ES-I3 (cell line): ENCODE results near the gene FBN2.
A peak's percentile ranks its signal among the peaks of the same experiment; 100 is the strongest.

ENCODE experiments used
- H3K36me3 ChIP-seq: 2 replicates; pipeline ENCODE4 v1.6.1; 2013; ENCODE audit warnings: mild to moderate bottlenecking, low read length, control low read depth, moderate library complexity; ENCODE audit not compliant: insufficient read depth
- H3K4me1 ChIP-seq: 2 replicates; pipeline ENCODE4 v1.6.1; 2013; ENCODE audit warnings: mild to moderate bottlenecking, control low read depth, low read length; ENCODE audit not compliant: insufficient read depth
- H3K9ac ChIP-seq: 2 replicates; pipeline ENCODE4 v1.6.1; 2013; ENCODE audit warnings: low read depth, mild to moderate bottlenecking, low read length, moderate library complexity
- H3K9me3 ChIP-seq: 2 replicates; pipeline ENCODE4 v1.6.1; 2013; ENCODE audit warnings: mild to moderate bottlenecking, low read length, moderate library complexity; ENCODE audit not compliant: control insufficient read depth, insufficient read depth

The FBN2 gene

DNA sequence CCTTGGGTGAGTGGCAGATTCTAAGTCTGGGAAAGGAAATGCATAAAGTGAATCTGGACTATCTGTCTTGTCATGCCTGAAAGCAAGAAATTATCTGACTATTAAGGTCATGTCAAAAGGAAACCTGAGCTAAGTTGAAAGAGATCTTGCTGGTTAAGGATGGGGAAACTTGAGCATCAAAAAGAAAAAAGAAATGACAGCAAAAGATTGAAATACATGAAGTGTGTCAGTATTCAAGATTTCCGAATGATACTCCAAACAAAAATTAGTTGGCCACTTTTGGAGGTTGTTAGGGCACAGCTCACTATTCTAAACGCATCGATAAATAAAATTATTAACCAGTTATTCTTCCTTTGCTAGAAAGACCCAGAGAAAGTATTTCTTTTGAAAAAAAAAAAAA, 3.3 kb upstream of the FBN2 start:
- H3K9me3 ChIP-seq = no peaks in the 10 kb centered on the region; the same call in 1 of the 2 replicates
- no peaks in the 10 kb centered on the region for H3K36me3 ChIP-seq
- H3K9ac ChIP-seq = no peak overlapping the region
- H3K4me1 ChIP-seq = no peaks in the 10 kb centered on the region

DNA sequence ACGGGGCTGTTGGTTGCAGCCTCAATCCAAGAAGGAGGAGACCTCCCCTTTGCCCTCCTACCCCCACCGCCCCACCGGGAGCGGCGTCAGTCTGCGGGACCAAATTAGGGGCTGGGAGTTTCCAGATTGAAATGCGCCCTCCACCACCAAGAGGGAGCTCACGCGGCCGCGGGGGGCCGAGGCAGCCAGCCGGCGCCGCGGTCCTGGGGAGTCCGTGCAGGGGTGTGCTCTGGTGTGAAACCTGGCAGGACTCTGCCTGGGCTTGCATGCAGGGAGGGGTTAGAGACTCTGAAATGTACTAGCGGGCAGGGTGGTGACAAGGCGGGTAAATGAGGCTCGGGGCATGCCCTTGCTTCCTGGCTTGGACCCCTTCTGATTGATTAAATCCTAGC, 989 bp upstream of the FBN2 start:
- no peaks in the 10 kb centered on the region for H3K36me3 ChIP-seq
- no peaks in the 10 kb centered on the region for H3K9me3 ChIP-seq
- peak overlapping the region; percentile 63 for H3K9ac ChIP-seq
- H3K4me1 ChIP-seq = no peaks in the 10 kb centered on the region

DNA sequence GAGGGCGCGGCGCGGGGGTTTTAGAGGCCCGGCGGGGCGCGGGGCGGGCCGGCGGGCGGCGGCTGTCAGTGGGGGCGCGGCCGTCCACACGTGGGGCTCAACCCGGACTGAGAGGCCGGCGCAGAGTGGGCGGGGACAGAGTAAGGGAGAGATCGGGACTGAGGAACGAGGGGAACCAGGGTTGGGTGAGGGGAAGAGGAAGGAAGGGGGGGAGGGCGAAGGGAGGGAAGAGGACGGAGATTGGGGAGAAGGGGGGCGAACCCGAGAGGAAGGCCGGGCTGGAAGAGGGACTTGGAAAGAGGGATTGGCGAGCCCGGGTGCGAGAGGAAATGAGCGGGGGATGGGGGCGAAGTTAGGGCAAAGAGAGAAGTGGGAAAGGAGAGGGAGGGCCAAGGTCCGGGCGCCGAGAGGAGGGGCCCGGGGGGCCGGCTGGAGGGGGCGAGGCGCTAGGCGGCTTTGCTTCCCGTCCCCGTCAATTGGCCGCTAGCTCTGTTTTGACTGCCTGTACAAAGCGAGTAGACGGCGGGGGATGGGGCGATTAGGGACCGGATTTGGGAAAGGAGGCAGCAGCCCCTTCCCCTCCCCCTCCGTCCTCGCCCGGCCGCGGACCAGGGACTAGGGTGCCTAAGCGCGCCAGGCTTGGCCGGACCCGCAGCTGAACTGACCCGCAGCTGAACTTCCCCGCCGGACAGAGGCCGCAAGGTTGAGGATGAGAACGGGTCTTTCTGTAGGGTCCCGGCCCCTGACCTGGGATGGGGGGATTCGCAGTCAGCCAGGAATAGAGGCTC, 399 bp upstream of the FBN2 start:
- no peaks in the 10 kb centered on the region for H3K9me3 ChIP-seq
- H3K36me3 ChIP-seq = no peaks in the 10 kb centered on the region
- no peaks in the 10 kb centered on the region for H3K4me1 ChIP-seq
- H3K9ac ChIP-seq = peak overlapping the region; percentile 63

DNA sequence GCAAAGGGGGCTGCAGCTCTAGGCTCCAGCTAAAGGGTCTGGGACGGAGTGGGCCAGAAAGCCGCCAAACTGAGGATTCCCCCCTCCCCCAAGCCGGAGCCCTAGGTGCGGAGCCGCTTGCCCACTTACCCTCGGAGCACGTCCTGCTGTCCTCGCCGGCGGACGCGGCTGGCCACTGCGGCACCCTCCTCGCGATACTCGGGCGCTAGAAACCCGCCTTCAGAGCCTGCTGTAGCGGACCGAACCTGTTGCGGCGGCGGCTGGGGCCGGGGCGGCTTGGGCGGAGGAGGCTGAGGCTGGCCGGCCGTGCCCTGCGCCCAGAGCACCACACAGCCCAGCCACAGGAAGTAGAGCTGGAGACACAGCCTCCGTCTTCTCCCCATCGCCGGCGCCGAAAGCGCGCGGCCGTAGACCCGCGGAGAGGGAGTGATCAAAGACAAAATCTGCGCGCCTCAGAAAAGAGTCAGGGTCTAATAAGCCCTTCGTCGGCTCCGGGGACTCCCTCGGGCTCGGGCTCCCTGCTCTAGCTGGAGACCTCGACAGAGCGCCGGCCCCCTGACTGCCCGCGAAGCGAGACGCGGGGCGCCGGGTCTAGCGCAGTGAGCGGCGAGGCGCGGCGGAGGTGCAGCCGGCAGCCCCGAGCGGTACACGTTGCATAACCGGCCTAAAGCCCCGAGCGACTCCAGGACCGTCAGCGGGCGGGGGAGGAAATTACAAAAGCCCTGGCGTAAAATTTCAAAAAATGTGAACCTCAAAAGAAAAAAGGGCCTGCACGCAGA, 635 bp downstream of the FBN2 start:
- no peaks in the 10 kb centered on the region for H3K9me3 ChIP-seq
- H3K36me3 ChIP-seq = no peaks in the 10 kb centered on the region
- H3K4me1 ChIP-seq = peaks cover 4% of the 10 kb centered on the region
- H3K9ac ChIP-seq = peak overlapping the region; percentile 63

DNA sequence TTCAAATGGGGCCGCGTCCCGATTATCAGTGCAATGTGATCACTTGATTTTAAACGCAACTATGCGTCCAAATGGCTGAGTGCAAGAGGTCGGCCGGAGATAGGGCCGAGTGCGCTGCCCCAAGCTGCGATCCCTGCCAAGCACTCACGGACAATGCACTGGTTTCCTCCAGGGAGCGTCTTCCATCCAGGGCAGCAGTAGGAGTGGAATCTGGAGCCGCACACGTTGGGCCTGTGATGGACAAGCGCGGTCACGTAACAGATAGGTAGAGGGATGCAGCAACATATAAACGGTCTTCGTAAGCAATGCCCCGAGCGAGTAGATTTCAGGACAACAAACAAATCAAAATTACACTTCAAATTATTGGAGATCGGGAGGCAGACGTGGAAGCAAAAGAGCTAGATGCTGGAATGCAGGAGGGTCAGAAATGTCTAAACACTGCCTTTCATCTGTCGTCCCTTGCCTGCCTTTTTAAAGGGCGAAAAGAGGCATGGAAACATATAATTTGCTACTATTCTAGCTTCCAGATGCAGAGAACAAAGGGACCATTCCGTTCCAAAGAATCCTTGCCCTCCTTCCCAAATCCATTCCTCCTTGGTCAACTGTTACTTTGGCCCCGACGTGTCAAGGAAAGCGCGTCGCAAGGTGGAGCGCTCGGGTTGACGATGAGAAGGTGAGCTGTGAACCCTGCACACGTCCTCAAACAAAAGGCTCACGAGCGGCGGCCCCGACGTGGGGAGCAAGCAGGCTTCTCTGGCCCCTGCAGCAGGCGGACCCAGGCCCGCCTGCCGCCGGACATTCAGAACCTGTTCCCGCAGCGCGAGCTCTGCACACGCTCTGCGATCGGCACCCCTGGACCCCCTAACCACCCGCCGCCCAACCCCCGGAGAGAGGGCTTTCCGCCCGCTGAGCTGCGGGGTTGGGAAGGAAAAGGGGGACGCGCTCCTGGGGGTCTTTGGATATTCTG, 1.5 kb downstream of the FBN2 start:
- H3K9ac ChIP-seq = peak overlapping the region; percentile 63; the same call in 1 of the 2 replicates
- no peaks in the 10 kb centered on the region for H3K36me3 ChIP-seq
- H3K9me3 ChIP-seq = no peaks in the 10 kb centered on the region
- H3K4me1 ChIP-seq = peaks cover 9% of the 10 kb centered on the region

DNA sequence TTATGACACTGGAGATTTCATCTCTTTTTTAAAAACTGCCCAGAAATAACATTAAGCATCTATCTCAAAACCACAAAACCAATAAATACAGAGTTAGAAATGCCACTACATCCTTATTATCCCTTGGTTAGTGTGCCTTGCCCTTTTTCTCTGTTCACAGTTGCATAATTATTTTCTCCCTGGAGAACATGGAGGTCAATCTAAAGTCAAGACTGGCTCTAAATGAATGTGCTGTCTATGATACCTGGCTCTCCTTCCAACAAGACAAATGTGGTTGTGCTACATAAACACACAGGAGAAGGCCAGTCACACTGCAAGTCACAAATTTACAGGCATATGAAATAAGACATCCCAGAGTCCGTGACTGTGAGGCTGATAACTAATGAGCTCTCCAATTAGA, 2.8 kb downstream of the FBN2 start:
- no peaks in the 10 kb centered on the region for H3K36me3 ChIP-seq
- H3K9ac ChIP-seq = no peak overlapping the region
- no peaks in the 10 kb centered on the region for H3K9me3 ChIP-seq
- H3K4me1 ChIP-seq = peaks cover 9% of the 10 kb centered on the region

DNA sequence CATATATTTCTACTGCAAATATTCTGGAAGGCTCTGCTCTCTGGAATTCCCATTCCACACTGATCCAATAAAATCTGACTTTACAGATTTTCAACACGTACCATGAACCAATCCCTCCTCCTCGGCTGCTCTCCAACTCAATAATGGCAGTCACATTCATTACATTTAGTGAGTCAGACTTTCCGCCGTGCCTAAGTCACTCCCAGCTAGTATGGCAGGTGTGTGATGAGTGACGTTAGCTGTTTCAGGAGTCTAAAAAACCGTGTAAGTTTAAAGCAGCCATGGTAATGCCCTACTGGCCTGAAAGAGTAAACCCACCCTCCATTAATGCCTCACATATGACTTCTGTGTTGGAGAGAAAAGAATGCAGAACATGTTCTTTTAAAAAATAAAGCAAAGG, 3.3 kb downstream of the FBN2 start:
- peaks cover 9% of the 10 kb centered on the region for H3K4me1 ChIP-seq
- no peaks in the 10 kb centered on the region for H3K9me3 ChIP-seq
- no peak overlapping the region for H3K9ac ChIP-seq
- H3K36me3 ChIP-seq = no peaks in the 10 kb centered on the region

DNA sequence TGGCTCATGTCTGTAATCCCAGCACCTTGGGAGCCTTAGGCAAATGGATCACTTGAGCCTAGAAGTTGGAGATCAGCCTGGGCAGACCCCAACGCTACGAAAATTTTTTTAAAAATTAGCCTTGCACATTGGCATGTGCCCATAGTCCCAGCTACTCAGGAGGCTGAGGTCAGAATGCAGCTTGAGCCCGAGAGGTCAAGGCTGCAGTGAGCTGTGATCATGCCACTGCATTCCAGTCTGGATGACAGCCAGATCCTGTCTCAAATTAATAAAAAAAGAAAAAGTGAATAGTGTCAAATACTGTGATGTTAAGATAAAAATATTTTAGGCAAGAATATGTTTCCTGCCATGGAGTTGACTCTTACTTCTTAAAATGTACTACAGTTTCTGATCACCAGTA, 5.3 kb downstream of the FBN2 start:
- Histone ChIP-seq H3K4me1 (peaks cover 9% of the 10 kb centered on the region), H3K9me3 (no peaks in the 10 kb centered on the region), H3K9ac (no peak overlapping the region), H3K36me3 (no peaks in the 10 kb centered on the region; the same call in 1 of the 2 replicates)

DNA sequence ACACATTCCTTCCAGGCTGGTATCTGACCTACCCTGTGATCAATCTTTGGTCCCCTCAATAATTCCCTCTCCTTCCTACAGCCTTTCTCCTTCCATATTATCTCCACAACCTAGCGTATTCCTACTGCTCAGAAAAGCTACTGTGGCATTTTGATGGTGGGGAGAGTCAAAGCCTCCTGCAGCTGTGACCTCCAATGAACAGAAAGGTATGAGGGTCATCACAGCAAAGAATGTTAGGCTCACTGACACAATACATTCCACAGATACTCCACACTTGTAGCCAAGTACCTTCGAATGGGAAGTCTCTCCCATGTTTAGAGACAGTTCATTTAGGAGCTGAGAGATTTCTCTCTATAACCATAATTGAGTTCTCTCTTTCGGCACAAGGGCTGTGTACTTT, 5.9 kb downstream of the FBN2 start:
- no peaks in the 10 kb centered on the region; the same call in 1 of the 2 replicates for H3K36me3 ChIP-seq
- H3K9me3 ChIP-seq = no peaks in the 10 kb centered on the region
- H3K9ac ChIP-seq = no peak overlapping the region
- H3K4me1 ChIP-seq = peaks cover 9% of the 10 kb centered on the region

DNA sequence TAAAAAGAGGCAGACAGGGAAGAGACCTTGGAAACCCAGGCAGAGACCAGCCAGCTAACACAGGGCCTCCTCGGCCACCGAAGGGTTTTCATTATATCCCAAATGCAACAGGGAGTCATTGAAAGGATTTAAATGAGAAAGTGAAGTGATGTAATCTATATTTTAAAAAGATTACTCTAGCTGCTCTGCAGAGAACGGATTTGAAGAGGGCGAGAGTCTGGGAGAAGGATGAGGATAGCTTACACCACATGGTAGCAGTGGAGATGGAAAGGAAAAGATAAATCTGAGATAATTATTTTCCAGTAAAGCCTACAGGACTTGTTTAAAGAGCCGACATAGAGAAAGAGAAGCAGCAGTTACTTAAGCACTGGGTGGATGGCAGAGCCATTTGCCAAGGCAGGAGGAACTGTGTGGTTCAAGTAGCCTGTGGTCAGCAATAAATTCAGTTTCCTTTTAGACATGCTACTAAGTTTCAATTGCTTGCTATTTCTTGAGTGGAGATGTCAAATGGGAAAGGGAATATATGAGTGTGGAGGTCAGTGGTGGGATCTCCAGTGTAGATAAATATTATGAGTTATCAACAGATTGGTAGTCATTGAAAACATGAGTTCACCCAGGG, 9.3 kb downstream of the FBN2 start:
- peaks cover 9% of the 10 kb centered on the region for H3K4me1 ChIP-seq
- H3K9ac ChIP-seq = no peak overlapping the region
- H3K9me3 ChIP-seq = no peaks in the 10 kb centered on the region
- H3K36me3 ChIP-seq = no peaks in the 10 kb centered on the region; the same call in 1 of the 2 replicates

DNA sequence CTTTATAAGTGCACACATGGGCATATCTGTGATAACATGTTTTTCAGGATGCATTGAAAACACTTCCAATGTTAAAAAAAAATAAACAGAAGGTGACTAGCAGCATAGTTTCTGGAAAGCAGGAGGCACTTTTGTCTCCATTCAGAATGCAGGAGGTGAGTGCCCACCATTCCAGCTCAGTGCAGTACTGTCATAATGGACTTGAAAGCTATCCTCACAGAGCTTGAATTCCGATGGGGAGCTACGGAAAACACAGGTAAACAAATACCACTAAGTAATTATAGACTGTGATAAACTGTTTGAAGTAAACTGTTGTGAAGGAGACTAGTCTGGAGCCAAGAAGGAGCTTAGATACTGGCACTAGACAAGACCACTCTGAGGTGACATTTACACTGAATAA, 9.9 kb downstream of the FBN2 start:
- Histone ChIP-seq H3K9me3 (no peaks in the 10 kb centered on the region), H3K4me1 (peaks cover 9% of the 10 kb centered on the region), H3K9ac (no peak overlapping the region), H3K36me3 (no peaks in the 10 kb centered on the region; the same call in 1 of the 2 replicates)

DNA sequence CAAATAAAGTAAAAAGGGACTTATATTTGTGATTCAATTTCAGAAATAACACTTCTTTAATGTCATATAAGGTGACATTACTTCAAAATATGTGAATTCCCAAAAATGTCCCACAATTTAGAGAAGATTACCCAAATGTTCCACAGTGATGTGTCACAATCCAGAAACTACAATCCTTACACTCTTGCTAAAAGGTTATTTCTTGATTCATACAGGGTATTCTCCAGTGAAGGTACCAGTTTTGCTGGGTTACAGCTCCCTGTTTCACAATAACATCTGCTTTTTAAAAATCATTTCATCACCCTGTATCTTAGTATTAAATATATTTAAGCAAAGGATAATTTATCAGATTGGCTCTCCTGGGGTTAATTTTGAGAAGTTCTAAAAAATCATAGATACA, 11.0 kb downstream of the FBN2 start:
- no peaks in the 10 kb centered on the region; the same call in 1 of the 2 replicates for H3K36me3 ChIP-seq
- no peak overlapping the region for H3K9ac ChIP-seq
- peaks cover under 1% of the 10 kb centered on the region for H3K4me1 ChIP-seq
- no peaks in the 10 kb centered on the region for H3K9me3 ChIP-seq

DNA sequence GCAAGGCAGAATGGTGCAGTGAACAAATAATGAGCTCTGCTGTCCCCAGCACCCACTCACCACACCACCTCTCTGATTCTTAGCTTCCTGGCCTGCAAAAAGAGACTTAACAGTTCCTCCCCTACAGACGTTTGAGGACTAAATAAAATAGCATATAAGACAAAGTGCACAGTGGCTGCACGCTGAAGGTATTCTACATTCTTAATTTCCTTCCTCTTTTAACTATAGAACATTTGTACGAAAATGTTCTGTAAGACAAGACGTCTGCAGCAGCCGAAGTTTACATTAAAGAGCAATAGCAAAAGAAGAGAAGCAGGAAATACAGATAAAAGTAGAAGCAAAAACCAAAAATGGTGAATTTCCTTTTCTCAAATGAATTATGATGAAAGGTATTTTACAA, 15.7 kb downstream of the FBN2 start:
- Histone ChIP-seq H3K4me1 (no peaks in the 10 kb centered on the region), H3K9ac (no peak overlapping the region), H3K9me3 (no peaks in the 10 kb centered on the region), H3K36me3 (no peaks in the 10 kb centered on the region)

DNA sequence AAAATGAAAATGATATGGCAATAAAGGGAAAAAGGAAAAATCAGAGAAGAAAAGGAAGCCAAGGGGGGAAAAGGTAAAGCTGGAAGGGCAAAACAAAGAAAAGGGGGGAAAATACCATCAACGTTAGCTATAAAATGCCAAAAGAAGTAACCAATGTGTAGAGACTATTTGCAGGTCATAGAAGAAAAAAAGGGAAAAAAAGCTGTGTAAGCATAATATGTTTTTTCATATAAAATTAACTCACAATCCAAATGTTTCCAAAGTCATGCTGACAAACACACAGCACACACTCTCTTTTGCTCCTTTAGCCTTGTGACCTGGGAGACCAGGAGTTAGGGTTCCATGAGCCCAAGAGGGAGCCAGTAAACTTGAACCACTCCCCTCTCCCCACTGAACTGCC, 18.2 kb downstream of the FBN2 start:
- Histone ChIP-seq H3K9me3 (no peaks in the 10 kb centered on the region), H3K4me1 (no peaks in the 10 kb centered on the region), H3K36me3 (no peaks in the 10 kb centered on the region), H3K9ac (no peak overlapping the region)
